HG03442 (cell line): ENCODE data around the gene MGAT1.
"Not testable (repeated sequence)": the region's sequence is repeated elsewhere in the genome, so short reads cannot be mapped to it uniquely, and the experiment has no call there.

Source experiments
- ATAC-seq: cut with Tn5 transposase; IDR thresholded peaks from one replicate; pipeline ENCODE4 v1.9.1; 2021; ENCODE audit warnings: mild to moderate bottlenecking, moderate library complexity; ENCODE audit not compliant: unreplicated experiment

The MGAT1 gene

DNA sequence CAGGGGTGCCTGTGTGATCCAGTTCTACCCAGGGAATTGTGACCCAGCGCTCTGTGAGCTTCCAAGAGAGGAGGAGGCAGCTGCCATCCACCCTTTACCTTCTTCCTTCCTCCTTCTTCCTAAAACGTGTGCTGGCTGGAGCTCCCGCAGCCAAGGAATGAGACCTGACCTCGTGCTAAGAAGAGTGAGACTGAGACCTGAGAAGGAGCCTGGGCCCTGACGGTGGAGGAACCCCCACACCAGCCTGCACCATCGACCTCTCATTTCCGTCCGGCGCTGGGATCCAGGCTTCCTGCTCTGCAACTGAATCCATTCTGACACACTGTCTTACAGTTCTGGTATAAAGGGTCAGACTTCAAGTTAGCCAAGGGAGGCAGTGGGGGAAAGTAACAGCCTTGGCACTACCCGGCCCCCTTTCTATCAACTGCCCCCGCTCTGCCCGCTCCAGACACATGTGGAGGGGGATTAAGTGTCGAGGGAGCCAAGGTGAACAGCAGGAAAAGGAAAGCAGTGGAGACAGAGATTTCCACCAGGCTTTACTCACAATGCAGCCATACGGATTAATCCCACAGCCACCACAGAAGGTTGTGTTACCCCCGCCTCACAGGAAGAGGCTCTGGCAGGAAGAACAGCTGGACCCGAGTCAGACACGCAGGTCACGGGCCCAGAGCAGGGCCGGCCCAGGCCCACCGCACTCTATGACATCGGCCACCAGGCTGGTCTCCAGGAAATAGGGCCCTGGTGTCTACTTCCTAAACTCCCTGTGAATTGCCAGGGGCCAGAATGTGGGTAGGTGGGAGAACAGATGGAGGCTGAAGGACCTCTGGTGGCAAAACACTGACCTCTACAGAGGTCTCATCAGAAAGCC is 15.8 kb downstream of the MGAT1 start:
- ATAC-seq: no peak

DNA sequence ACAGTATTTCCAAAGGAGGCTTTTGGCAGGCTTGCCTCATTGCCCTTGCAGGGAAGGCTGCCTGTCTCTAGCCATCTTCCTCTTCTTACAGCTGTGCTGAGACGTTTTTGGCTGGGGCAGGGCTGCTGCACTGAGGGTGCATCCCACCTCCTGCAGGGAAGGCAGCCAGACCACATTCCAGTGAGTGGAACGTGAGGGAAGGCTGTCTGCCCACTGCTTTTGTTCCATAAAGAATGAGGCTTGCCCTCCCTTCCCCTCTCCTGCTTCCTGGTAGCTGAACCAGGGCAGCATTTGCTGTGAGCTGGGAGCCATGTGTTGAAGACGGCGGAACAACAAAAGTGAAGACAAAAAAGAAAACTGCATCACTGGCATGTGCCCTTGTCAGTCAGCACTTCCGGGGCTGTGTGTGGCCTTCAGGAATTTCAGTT is 16.8 kb downstream of the MGAT1 start:
- ATAC-seq: no peak

DNA sequence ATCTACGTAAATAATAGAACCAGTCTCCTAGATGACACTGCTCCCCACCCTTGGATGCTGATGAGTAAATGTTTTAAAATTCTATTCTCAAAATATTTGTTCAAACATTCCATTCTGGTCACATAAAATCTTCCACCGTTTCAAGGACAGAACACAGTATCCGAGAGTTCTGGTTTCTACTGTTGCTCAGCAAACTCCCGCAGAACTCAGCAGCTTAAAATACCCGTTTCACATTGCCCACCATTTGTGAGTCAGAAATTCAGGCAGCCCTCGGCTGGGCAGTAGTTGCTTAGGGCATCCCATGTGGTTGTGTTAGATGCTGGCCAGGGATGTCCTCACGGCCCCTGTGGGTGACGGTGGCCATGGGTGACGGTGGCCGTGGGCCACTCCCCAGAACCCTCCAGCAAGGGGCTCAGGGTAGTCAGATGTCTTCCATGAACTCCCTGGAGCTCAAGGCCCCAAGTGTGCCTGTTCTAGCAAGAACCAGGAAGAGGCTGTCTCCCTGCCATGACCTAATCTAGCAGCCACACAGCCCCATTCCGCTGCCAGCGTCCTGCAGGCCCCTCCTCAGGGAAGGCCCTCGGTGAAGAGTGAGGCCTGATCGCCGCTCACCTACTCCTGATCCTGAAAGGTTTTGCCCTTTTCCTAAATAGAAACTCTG is 17.4 kb downstream of the MGAT1 start:
- no peak for ATAC-seq

DNA sequence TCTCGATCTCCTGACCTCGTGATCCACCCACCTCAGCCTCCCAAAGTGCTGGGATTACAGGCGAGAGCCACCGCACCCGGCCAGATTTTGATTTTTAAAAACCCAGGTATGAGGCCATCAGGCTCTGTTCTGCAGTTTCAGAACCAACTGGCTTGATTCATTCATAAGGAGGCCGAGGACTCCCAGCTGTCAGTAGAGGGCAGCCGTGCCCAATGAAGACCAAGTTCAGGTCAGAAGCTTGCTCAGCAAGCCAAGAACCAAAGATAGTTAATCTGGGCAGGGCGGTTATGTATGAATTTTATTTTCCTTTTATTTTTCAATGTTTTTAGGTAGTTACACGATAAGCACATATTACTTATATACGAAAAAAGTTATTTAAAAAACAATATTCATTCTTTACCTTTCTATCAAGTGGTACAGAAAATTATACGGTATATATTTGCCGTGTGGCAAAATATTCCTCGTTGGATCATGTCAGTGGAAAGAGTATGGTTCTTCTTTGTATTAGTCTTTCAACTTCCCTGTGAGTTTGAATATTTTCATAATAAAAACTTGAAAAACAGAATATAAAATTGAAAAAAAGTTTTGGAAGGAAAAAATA is 18.0 kb downstream of the MGAT1 start:
- peak; percentile 60 for ATAC-seq

DNA sequence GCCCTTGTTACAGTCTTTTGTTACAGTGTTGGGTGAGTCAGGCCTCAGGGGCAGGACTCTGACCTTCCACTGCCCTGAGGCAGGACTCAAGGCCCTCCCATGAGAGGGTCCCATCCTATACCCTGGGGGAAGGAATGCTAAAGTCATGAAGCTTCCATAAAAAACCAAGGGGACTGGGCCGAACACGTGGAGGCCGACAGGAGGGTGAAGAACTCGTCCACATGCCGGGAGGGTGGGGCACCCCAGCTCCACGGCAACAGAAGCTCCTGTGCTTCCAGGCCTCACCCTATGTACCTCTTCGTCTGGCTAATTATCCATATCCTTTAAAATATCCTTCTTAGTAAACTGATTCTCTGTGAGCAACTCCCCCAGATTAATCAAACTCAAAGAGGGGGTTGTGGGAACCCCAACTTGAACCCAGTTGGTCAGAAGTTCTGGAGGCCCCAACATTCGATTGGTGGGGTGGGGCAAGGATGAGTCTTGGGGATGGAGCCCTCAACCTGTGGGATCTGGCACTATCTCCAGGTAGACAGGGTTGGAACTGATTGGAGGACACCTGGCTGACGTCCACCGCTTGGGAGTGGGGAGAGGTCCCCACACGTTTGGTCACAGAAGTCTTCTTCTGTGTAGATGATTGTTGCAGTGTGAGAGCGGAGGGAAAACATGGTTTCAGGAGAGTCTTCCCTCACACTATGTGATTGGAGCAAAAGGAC is 19.1 kb downstream of the MGAT1 start:
- ATAC-seq: no peak

DNA sequence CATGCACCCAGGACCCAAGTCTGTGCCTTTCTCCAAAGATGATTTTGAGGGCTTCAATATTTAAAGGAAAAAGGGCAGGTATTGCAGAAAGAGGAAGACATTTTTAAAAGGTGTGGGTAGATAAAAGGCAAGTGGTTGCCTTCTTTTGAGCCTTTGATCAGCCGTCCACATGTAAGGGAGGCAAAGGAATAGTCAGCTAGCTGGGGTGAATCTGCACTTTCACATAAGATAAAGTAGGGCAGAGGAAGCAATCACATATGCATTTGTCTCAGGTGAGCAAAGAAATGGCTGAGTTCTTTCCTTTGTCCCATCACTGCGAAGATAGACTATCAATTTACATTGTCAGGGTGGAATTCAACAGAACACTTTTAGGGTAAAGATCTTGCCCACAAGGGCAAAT is 19.9 kb downstream of the MGAT1 start:
- ATAC-seq: no peak

DNA sequence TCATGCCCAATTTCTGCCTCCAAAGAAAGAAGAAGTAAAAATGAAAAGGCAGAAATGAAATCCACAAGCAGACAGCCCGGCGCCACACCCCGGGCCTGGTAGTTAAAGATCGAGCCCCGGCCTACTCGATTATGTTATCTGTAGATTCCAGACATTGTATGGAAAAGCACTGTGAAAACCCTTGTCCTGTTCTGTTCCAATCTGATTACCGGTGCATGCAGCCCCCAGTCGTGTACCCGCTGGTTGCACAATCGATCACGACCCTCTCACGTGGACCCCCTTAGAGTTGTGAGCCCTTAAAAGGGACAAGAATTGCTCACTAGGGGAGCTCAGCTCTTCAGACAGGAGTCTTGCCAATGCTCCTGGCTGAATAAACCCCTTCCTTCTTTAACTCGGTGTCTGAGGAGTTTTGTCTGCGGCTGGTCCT is 20.7 kb downstream of the MGAT1 start:
- ATAC-seq: not testable (repeated sequence)

DNA sequence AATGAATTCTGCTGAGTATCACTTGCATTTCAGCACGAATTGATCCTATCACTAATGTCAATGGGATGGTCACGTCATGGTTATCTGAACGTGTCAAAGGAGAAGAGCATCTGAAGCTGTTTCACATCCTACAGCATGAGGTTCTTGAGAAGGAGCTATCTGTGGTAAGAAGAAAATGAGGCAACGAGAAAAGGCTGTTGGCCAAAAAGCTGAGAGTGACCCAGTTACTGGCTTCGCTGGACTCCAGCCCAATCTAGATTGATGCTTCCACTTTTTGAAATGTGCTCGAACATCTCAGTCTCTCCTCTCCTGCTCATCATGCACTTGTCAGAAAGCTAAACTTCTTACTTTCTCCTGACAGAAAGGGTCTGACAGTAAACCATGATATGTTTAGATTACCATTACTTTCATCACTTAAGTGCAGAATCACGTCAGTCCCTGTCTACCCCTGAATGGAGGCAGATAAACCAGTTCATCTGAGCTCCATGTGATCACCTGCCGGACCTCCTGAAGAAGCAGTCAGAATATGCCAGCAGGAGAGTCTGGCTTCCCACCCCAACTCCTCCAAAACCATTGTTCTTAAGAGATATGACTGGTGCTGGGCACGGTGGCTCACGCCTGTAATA is 22.5 kb downstream of the MGAT1 start:
- ATAC-seq: no peak

DNA sequence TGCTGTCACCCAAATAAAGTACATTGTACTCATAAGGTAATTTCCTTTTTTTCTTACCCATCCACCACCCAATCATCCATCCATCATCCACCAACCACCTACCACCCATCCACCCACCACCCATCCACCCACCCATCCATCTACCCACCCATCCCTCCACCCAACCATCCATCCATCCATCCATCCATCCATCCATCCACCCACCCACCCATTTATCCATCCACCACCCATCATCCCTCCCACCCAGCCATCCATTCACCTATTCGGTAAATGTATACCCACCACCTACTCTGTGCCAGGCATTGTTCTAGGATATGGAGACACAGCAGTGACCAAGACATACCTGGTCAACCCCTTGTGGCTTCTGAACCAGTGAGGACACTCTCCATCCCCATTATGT is 25.1 kb downstream of the MGAT1 start:
- ATAC-seq: no peak

DNA sequence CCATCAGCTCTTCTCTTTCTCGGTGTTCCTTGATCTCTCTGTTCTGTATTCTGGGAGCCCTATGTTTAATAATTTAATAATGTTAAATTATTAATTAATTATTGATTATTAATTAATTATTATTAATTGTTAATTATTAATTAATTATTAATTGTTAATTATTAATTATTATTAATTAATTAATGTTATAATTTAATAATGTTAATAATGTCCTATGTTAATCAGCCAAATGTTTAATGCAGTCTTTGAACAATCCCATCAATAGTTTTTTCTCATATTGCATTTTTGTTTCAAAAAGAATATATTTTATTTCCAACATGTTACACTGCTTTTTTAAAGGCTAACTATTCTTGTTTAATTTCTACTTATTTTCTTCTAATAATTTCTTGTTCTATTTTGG is 26.2 kb downstream of the MGAT1 start:
- no peak for ATAC-seq

DNA sequence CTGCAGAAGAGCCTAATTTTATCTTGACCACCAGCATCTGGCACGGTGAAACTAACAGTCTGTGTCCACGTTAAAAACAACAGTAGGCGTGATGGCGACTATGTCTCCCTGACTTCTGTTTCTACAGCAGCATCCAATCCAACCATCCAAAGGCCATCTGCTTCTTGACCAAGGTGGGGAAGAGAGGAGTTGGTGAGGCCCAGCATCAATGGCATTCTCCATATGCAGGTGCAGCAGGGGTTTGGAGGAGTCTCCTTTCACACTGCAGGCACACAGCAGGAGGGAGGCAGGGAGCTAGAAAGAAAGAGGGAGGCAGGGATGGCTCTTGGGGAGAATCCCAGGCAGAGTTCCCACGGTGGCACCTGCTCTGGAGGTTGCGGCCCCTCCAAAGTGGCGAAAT is 27.0 kb downstream of the MGAT1 start:
- no peak for ATAC-seq

DNA sequence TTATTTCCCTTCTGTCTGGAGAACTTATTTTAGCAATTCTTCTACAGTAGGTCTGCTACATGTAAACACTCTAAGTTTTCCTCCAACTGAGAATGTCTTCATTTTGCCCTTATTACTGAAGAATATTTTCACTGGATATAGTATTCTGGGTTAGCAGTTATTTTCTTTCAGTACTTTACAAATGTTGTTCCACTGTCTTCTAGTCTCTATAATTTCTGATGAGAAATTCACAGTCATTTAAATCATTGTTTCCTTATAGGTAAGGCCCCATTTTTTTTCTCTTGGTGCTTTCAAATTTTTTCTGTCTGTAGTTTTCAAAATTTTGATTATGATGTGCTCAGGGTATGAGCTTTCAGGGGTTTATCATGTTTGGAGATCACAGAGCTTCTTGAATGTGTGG is 30.8 kb downstream of the MGAT1 start:
- no peak for ATAC-seq

DNA sequence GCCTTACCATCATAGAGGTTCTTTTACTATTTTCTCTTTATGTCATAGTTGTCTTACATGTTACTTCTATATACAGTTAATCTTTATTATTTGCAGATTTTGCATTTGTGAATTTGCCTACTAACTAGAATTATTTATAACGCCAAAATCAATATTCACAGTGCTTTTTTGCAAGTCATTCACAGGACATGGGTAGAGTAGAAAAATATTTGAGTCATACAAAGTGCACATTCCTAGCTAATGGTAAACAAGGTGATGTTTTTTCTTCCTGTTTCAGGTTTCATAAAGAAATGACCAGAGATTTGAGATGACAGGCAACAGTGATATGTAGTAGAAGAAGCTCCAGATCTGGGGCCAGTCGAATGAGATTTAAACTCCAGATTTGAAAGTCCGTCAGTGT is 32.8 kb downstream of the MGAT1 start:
- ATAC-seq: no peak

DNA sequence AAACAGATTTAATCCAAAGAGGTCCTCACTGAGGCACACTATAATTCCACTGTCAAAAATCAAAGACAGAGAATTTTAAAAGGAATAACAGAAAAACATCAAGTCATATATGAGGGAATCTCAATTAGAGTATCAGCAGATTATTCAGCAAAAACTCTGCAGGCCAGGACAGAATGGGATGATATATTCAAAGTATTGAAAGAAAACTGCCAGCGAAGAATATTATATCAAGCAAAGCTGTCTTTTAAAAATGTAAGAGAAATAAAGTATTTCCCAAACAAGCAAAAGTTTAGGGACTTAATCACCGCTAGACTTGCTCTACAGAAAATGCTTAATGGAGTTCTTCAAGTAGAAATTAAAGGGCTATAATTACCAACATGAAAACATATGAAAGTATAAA is 47.0 kb downstream of the MGAT1 start:
- ATAC-seq: no peak

DNA sequence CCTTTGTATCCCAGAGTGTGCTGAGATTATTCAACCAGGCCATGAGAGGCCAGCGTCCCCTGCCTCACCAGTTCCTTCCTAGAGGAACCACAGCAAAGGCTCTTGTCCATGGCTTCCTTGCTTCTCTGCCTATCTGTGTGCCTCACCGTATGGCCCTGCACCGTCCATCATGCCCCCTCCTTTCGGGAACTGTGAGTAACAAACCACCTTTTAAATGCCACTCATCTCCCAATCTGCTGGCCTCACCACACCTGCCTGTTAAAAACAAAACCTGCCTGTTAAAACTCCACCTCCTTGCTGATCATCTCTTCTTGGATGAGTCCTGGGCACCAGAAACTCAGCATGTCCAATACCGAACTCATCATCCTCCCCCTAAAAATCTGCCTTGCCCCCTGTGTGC is 58.4 kb downstream of the MGAT1 start:
- no peak for ATAC-seq

DNA sequence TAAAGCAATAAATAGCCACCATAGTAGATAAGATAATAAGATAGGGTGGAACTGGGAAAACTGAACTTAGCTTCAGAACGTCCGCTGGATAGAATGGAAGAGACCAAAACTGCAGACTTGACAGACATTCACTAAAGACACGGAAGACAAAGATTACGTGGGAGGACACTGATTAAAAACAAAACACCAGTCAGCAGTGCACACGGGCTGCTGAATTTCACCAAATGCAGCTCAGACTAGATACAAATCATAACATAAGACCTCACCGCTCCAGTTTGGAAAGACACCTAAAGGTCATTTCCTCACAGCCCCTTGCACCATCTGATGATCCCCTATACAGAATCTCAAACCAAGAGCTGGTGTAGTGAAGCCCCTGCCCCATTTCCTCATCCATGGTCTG is 59.9 kb downstream of the MGAT1 start:
- no peak for ATAC-seq

DNA sequence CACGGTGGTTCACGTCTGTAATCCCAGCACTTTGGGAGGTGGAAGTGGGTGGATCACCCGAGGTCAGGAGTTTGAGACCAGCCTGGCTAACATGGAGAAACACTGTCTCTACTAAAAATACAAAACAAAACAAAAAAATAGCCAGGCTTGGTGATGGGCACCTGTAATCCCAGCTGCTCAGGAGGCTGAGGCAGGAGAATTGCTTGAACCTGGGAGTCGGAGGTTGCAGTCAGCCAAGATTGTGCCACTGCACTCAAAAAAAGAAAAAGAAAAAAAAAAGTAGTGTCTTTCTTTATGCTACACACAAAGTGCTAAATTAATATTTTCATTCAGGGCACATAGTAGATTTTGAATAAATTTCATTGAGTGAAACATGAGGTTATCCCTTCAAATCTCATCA is 61.7 kb downstream of the MGAT1 start:
- not testable (repeated sequence) for ATAC-seq

DNA sequence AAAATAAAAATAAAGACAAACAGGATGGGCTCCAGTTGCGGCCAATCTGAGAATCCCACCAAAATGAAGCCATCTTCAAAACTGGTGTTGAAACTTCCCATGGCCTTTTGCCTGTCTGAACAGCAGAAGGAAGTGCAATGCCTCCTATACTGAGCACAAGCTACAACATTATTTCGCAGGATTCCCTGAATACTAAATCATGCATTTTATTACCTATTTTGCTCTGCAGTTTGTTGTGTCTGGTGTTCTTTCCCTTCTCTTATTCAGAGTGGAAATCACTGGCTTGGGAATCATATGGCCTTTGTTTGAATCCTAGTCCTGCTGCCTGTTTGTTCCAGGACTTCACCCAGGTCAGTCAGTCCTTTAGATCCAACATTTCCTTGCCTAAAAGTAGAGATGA is 62.6 kb downstream of the MGAT1 start, which contains the start of gene OR2Y1:
OR2Y1 (minus strand) TSS at position 101 of the 400 bp plus-strand sequence; CDS start at position 101, 0 bp downstream.
- no peak for ATAC-seq

DNA sequence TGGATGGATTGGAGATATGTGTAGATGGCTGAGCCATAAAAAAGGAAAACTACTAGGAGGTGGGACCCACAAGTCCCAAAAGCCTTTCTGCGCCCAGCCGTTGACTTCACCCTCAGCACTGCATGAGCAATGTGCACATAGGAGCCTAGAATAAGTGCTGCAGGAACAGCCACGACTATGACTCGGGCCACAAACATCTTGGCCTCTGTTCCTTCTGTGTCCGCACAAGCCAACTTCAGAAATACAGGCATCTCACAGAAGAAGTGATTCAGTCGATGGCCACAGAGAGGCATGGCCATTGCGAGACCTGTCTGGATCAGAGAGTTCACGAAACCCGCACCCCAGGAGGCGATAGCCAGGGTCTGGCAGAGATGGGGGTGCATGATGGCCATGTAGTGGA is 63.3 kb downstream of the MGAT1 start:
- no peak for ATAC-seq

DNA sequence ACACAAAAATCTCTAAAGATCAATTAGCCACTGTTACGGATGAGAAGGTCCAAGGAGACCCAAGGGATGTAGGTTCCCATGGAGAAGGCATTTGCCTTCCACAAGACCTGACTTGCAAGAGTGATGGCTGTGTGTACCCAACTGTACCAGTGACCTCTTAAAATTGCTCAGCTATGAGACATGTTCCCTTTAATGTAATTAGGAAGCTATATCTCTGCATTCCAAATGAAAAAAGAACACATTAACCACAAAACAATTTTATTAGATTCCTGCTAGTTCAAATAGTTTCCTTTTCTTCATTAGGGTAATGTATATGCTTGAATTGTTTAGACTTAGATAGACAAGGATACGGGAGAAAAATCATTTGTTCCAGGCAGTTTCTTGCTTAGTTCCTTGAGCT is 66.1 kb downstream of the MGAT1 start:
- ATAC-seq: no peak
